HCT116 (cell line): ENCODE data around the gene ATP2B3.

Experiments used
- CEBPB ChIP-seq: IDR thresholded peaks from 2 replicates; pipeline ENCODE4 v1.6.1; 2012; ENCODE audit warnings: low read depth
- EGR1 ChIP-seq: IDR thresholded peaks from 2 replicates; pipeline ENCODE4 v1.6.1; 2012; ENCODE audit warnings: low read depth
- EZH2 ChIP-seq: fragments of 200-600 bp; sonication (generic); IDR thresholded peaks from 2 replicates; pipeline ENCODE4 v1.6.1; 2017; ENCODE audit warnings: antibody characterized with exemption, mixed run types
- EZH2phosphoT487 ChIP-seq: fragments of 200-600 bp; IDR thresholded peaks from 2 replicates; pipeline ENCODE4 v1.6.1; 2018; ENCODE audit warnings: antibody characterized with exemption, borderline replicate concordance
- FOSL1 ChIP-seq: IDR thresholded peaks from 2 replicates; pipeline ENCODE4 v1.6.1; 2012; ENCODE audit warnings: low read depth
- POLR2A ChIP-seq: IDR thresholded peaks from 2 replicates; pipeline ENCODE4 v1.7.0; 2011; ENCODE audit warnings: borderline replicate concordance; ENCODE audit not compliant: insufficient read depth, insufficient read length; ENCODE audit errors: extremely low read depth
- POLR2AphosphoS5 ChIP-seq: IDR thresholded peaks from 2 replicates; pipeline ENCODE4 v1.6.1; 2011; ENCODE audit warnings: mild to moderate bottlenecking, low read depth, low read length, moderate library complexity
- RAD21 ChIP-seq: IDR thresholded peaks from 2 replicates; pipeline ENCODE4 v1.6.1; 2012; ENCODE audit warnings: low read depth, mild to moderate bottlenecking
- SRF ChIP-seq: IDR thresholded peaks from 2 replicates; pipeline ENCODE4 v1.6.1; 2012; ENCODE audit warnings: low read depth
- YY1 ChIP-seq: IDR thresholded peaks from 2 replicates; pipeline ENCODE4 v1.6.1; 2011; ENCODE audit warnings: low read length, low read depth, moderate library complexity, mild to moderate bottlenecking; ENCODE audit not compliant: insufficient replicate concordance; ENCODE audit errors: extremely low read depth
- ZFX ChIP-seq: fragments of 450-650 bp; IDR thresholded peaks from 2 replicates; pipeline ENCODE4 v1.6.1; 2017
- ZNF274 ChIP-seq: fragments of 200-500 bp; sonication (Bioruptor generic); IDR thresholded peaks from 2 replicates; pipeline ENCODE4 v1.6.1; 2014; ENCODE audit warnings: mild to moderate bottlenecking, low read depth, low read length, inconsistent platforms
- TF ChIP-seq, protein P1 (sequence below), 3 experiments: fragments of 200-600 bp in 1 of 3; sonication (generic) in 1 of 3; IDR thresholded peaks in 2 of 3; conservative IDR thresholded peaks in 1 of 3; 2 replicates each; pipeline ENCODE4 v1.5.1; 2012 to 2017; ENCODE audit warnings: low read depth in 2 of 3, low read length in 2 of 3, antibody characterized with exemption in 1 of 3, borderline replicate concordance in 1 of 3, control low read depth in 1 of 3, mild to moderate bottlenecking in 1 of 3, mixed read lengths in 1 of 3, mixed run types in 1 of 3, moderate library complexity in 1 of 3; ENCODE audit not compliant: insufficient read depth in 1 of 3
- TF ChIP-seq, protein P2 (sequence below): IDR thresholded peaks from 2 replicates; pipeline ENCODE4 v1.6.1; 2012

DNA sequence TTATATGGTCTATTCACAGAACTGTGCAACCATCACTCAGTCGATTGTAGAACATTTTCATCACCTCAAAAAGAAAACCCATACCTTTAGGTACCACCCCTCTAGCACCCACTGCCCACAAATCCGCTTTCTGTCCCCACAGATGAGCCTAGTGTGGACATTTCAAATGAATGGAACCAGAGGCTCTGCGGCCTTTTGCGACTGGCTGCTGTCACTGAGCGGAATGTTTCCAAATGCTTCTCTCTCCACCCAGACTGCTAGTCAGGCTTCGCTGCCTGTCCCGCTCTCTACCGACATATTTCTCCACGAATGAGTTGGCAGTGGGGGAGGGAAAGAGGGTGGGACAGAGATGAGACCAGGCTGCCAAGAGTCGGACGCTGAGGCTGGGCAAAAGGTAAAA is 24.4 kb upstream of the ATP2B3 start:
- TF ChIP-seq, protein P1, sequence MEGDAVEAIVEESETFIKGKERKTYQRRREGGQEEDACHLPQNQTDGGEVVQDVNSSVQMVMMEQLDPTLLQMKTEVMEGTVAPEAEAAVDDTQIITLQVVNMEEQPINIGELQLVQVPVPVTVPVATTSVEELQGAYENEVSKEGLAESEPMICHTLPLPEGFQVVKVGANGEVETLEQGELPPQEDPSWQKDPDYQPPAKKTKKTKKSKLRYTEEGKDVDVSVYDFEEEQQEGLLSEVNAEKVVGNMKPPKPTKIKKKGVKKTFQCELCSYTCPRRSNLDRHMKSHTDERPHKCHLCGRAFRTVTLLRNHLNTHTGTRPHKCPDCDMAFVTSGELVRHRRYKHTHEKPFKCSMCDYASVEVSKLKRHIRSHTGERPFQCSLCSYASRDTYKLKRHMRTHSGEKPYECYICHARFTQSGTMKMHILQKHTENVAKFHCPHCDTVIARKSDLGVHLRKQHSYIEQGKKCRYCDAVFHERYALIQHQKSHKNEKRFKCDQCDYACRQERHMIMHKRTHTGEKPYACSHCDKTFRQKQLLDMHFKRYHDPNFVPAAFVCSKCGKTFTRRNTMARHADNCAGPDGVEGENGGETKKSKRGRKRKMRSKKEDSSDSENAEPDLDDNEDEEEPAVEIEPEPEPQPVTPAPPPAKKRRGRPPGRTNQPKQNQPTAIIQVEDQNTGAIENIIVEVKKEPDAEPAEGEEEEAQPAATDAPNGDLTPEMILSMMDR (IDR thresholded peaks at IDR 0.05 in 2 of 3, conservative IDR thresholded peaks at IDR 0.05 in 1 of 3; ENCODE audit: borderline replicate concordance in 1 of 3, insufficient read depth in 1 of 3, low read depth in 2 of 3, low read length in 2 of 3), result no peak
- TF ChIP-seq CEBPB, result no peak
- no peak for TF ChIP-seq POLR2A
- no peak for TF ChIP-seq POLR2AphosphoS5
- TF ChIP-seq FOSL1, result no peak
- TF ChIP-seq EZH2phosphoT487, result no peak
- TF ChIP-seq, protein P2, sequence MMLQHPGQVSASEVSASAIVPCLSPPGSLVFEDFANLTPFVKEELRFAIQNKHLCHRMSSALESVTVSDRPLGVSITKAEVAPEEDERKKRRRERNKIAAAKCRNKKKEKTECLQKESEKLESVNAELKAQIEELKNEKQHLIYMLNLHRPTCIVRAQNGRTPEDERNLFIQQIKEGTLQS, result no peak
- TF ChIP-seq SRF, result no peak
- no peak for TF ChIP-seq RAD21
- TF ChIP-seq YY1, result no peak
- TF ChIP-seq ZFX, result no peak
- no peak for TF ChIP-seq EGR1
- no peak for TF ChIP-seq EZH2
- no peak for TF ChIP-seq ZNF274
